ENCODE results near the gene PARP16. TPM values are rescaled to one million over a fixed set of nuclear protein-coding genes. Genes with fewer than 3 reads are reported as not detected.

PARP16 gene
- total and polyA plus RNA-seq, 9 of the 15 experiments (the other 6 are each of a cell fraction or from before 2014, with no cell fraction given): 3.0 to 9.9 (median 5.8) TPM

DNA sequence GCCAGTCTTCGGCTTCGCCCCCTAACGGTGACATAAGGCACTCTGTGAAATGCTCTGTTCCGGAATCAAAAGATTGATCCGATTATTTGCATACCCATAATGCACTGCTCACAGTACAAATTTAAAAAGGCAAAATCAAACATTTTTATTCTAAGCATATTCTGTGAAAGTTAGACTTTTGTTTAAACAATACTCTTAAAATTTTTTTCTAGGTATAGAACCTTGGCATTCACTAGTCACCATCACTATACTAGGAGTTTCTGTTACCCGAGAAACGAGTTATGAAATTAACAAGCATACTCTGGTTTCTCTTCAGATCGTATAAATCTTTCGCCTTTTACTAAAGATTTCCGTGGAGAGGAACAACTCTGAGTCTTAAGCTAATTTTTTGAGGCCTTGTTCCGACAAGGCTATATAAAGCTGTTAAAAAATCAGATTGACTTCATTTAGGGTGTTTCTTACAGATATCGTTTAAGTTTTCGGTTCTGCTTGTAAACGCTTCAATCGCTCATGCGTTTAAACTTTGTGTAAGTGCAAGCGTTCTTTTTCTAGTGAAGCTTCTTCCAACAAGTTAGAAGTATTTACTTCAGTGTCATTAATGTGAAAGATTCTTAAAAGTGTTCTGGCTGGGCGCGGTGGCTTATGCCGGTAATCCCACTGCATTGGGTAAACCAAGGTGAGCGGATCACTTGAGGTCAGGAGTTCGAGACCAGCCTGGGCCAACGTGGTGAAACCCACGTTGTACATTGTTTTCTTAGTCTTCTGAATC, 17.9 kb upstream of the PARP16 start, which contains the start of gene RNU5B-1 (continued):
- TF ChIP-seq MYC (IDR thresholded peaks at IDR 0.05; ENCODE audit: low read depth, low read length) (peak; percentile 43; the same call in 1 of the 2 replicates), MYC (CRISPR knock-in tag; IDR thresholded peaks at IDR 0.05; ENCODE audit: borderline replicate concordance, low read depth) (peak; percentile 80; the same call in 1 of the 2 replicates), CCAR2 (IDR thresholded peaks at IDR 0.05; ENCODE audit: low read depth, low read length) (no peak), POLR2AphosphoS5 (IDR thresholded peaks at IDR 0.05; ENCODE audit: control insufficient read depth, insufficient read depth, low read depth, low read length) (peak; percentile 100), MYNN (IDR thresholded peaks at IDR 0.05) (peak; percentile 68), MYNN (CRISPR knock-in tag; IDR thresholded peaks at IDR 0.05) (no peak), FOXM1 (IDR thresholded peaks at IDR 0.05; ENCODE audit: low read depth) (peak; percentile 51; the same call in 1 of the 2 replicates), FOXM1 (CRISPR knock-in tag; IDR thresholded peaks at IDR 0.05; ENCODE audit: low read depth) (0 out of 2 replicates have a peak, but pooled peaks have one; percentile 23), TEAD1 (CRISPR knock-in tag; IDR thresholded peaks at IDR 0.05) (peak; percentile 81 to 94), DNMT1 (IDR thresholded peaks at IDR 0.05) (no peak), ESRRB (CRISPR knock-in tag; IDR thresholded peaks at IDR 0.05; ENCODE audit: borderline replicate concordance) (peak; percentile 92), ZNF347 (CRISPR knock-in tag; IDR thresholded peaks at IDR 0.05; ENCODE audit: low read depth) (peak; percentile 82; the same call in 1 of the 2 replicates), FOXP1 (CRISPR knock-in tag; IDR thresholded peaks at IDR 0.05) (peak; percentile 76), CBX3 (IDR thresholded peaks at IDR 0.05; ENCODE audit: borderline replicate concordance in 1 of 2, low read length in 2 of 2) (peak in 1 of 2 experiments; percentile 53; a peak in 2 of 3 replicates), MTA3 (IDR thresholded peaks at IDR 0.05; ENCODE audit: borderline replicate concordance) (peak; percentile 96), HNRNPH1 (optimal IDR thresholded peaks at IDR 0.05; ENCODE audit: low read depth, low read length) (no peak), NEUROD1 (IDR thresholded peaks at IDR 0.05; ENCODE audit: borderline replicate concordance, low read depth, low read length, partially characterized antibody) (peak; percentile 64), PRMT5 (CRISPR knock-in tag; IDR thresholded peaks at IDR 0.05) (no peak), TRIM24 (IDR thresholded peaks at IDR 0.05) (no peak; a peak in 2 of 4 replicates), SP1 (CRISPR knock-in tag; IDR thresholded peaks at IDR 0.05) (peak; percentile 99), ZBED1 (IDR thresholded peaks at IDR 0.05) (peak; percentile 99), ZNF146 (CRISPR knock-in tag; IDR thresholded peaks at IDR 0.05; ENCODE audit: unreplicated experiment) (peak; percentile 27)
- TF ChIP-seq, protein P1, sequence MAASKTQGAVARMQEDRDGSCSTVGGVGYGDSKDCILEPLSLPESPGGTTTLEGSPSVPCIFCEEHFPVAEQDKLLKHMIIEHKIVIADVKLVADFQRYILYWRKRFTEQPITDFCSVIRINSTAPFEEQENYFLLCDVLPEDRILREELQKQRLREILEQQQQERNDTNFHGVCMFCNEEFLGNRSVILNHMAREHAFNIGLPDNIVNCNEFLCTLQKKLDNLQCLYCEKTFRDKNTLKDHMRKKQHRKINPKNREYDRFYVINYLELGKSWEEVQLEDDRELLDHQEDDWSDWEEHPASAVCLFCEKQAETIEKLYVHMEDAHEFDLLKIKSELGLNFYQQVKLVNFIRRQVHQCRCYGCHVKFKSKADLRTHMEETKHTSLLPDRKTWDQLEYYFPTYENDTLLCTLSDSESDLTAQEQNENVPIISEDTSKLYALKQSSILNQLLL (CRISPR knock-in tag; IDR thresholded peaks at IDR 0.05; ENCODE audit: borderline replicate concordance): 0 out of 2 replicates have a peak, but pooled peaks have one; percentile 7
- TF ChIP-seq, protein P2, sequence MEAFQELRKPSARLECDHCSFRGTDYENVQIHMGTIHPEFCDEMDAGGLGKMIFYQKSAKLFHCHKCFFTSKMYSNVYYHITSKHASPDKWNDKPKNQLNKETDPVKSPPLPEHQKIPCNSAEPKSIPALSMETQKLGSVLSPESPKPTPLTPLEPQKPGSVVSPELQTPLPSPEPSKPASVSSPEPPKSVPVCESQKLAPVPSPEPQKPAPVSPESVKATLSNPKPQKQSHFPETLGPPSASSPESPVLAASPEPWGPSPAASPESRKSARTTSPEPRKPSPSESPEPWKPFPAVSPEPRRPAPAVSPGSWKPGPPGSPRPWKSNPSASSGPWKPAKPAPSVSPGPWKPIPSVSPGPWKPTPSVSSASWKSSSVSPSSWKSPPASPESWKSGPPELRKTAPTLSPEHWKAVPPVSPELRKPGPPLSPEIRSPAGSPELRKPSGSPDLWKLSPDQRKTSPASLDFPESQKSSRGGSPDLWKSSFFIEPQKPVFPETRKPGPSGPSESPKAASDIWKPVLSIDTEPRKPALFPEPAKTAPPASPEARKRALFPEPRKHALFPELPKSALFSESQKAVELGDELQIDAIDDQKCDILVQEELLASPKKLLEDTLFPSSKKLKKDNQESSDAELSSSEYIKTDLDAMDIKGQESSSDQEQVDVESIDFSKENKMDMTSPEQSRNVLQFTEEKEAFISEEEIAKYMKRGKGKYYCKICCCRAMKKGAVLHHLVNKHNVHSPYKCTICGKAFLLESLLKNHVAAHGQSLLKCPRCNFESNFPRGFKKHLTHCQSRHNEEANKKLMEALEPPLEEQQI (IDR thresholded peaks at IDR 0.05): no peak
- TF ChIP-seq, protein P3, sequence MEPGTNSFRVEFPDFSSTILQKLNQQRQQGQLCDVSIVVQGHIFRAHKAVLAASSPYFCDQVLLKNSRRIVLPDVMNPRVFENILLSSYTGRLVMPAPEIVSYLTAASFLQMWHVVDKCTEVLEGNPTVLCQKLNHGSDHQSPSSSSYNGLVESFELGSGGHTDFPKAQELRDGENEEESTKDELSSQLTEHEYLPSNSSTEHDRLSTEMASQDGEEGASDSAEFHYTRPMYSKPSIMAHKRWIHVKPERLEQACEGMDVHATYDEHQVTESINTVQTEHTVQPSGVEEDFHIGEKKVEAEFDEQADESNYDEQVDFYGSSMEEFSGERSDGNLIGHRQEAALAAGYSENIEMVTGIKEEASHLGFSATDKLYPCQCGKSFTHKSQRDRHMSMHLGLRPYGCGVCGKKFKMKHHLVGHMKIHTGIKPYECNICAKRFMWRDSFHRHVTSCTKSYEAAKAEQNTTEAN (CRISPR knock-in tag; IDR thresholded peaks at IDR 0.05): no peak; the same call in none of the 2 replicates

Measured in K562 (cell line).